ENCODE data around the gene KATNB1. TPM values are rescaled to one million over a fixed set of nuclear protein-coding genes. Genes with fewer than 3 reads are reported as not detected.

The KATNB1 gene
- polyA plus RNA-seq, 1 donor = 16.2 TPM

DNA sequence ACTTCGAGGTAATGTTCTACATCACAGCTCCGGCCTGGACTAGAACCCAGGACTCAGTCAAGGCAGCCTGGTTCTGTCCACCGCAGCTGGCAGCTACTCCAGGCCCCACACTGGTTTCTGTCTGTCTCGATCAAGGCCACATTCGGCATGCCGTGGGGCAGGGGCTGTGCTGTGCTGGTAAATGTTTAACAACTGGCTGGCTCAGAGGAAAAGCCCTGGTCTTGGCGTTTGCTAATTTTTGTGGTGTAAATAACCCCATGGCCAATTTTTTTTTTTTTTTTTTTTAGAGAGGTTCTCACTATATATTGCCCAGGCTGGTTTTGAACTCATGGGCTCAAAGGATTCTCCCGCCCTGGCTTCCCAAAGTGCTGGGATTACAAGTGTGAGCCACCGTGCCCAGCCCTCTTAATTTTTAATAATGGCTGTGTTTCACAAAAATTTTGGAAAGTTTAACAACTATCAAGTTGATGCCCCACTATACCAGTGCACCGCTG lies 41.3 kb upstream of the KATNB1 start:
- Histone ChIP-seq H3K4me1 (ENCODE audit: control insufficient read depth, insufficient read depth, low read length) (peaks cover 8% of the 10 kb centered on the region), H3K9me3 (ENCODE audit: control insufficient read depth, low read depth, low read length) (no peaks in the 10 kb centered on the region), H3K27ac (ENCODE audit: low read length) (no peak overlapping the region), H3K4me3 (ENCODE audit: low read length) (no peak overlapping the region), H3K36me3 (ENCODE audit: control insufficient read depth, insufficient read depth, low read length) (no peaks in the 10 kb centered on the region), H3K27me3 (ENCODE audit: control insufficient read depth, insufficient read depth, low read length) (no peaks in the 10 kb centered on the region)
- 80% methylated on average over 1 of the region's 10 CpGs for WGBS (ENCODE audit: insufficient coverage, low lambda C conversion rate)
- no peak for DNase-seq

DNA sequence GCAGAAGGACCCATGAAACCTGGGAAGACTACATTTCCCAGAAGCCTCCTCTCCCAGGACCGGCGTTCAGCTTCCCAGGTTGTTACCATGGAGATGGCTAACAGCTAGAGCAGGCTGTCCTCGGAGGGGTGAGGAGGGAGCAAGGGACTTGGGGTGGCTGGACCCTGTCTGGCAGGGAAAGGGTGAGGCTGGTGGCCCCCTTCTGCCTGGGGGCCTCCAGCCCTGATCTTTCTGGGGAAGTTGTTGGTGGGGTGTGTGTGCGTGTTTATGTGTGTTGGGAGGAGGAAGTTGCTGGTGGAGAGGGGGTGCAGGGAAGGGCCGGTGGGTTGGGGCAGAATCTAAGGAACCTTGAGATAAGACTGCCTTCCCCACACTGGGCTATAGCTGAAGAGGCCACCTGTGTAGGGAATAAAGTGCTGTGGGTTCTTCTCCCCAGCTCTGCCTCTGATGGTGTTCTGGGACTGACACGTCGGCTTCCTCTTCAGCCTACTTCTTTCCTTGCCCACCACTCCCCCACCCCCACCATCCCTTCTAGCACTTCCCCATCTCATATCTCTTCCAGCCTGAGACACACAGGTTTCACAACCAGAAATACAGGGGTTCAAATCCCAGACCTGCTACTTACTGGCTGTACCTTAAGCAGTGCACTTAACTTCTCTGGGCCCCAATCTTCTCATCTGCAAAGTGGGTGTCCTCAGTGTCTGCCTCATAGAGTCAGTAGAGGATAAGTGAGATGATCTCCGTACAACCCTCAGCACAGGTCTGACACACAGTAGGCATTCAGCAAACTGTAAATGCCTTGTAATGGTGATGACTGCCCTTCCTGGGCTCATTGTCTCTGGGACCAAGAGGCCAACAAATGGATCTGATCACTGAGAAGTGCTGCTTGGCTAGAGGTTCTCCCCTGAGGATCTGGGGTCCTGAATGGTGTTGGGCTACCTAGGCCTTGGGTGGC lies 40.6 kb upstream of the KATNB1 start, which contains the start of gene DRC7:
TSS of gene DRC7 (plus strand) at position 82 of the 955 bp plus-strand sequence. CDS start 3,144 bp downstream, outside the sequence.
- H3K4me3 ChIP-seq (ENCODE audit: low read length) = peak within 1 kb of the TSS; percentile 26
- no peaks in the 10 kb centered on the region for H3K36me3 ChIP-seq (ENCODE audit: control insufficient read depth, insufficient read depth, low read length)
- H3K4me1 ChIP-seq (ENCODE audit: control insufficient read depth, insufficient read depth, low read length) = peaks cover 6% of the 10 kb centered on the region
- H3K27me3 ChIP-seq (ENCODE audit: control insufficient read depth, insufficient read depth, low read length) = no peaks in the 10 kb centered on the region
- peak; percentile 59 to 80 for DNase-seq
- no peaks in the 10 kb centered on the region for H3K9me3 ChIP-seq (ENCODE audit: control insufficient read depth, low read depth, low read length)
- H3K27ac ChIP-seq (ENCODE audit: low read length) = no peak within 1 kb of the TSS
- WGBS (ENCODE audit: insufficient coverage, low lambda C conversion rate) = no CpG with 5 or more reads among the region's 8 CpGs

- Histone ChIP-seq H3K4me1 (ENCODE audit: control insufficient read depth, insufficient read depth, low read length) (peaks cover 10% of the 10 kb centered on the region), H3K4me3 (ENCODE audit: low read length) (no peak overlapping the region), H3K9me3 (ENCODE audit: control insufficient read depth, low read depth, low read length) (no peaks in the 10 kb centered on the region), H3K27me3 (ENCODE audit: control insufficient read depth, insufficient read depth, low read length) (no peaks in the 10 kb centered on the region), H3K36me3 (ENCODE audit: control insufficient read depth, insufficient read depth, low read length) (no peaks in the 10 kb centered on the region), H3K27ac (ENCODE audit: low read length) (no peak overlapping the region)
- WGBS (ENCODE audit: insufficient coverage, low lambda C conversion rate) = 100% methylated on average over 1 of the region's 5 CpGs
- DNase-seq = no peak
These were observed 39.9 kb upstream of the KATNB1 start for GRCh38 chr16:57695680-57696069.

- DNase-seq = no peak
- Histone ChIP-seq H3K4me3 (ENCODE audit: low read length) (no peak overlapping the region), H3K4me1 (ENCODE audit: control insufficient read depth, insufficient read depth, low read length) (peaks cover 15% of the 10 kb centered on the region), H3K36me3 (ENCODE audit: control insufficient read depth, insufficient read depth, low read length) (no peaks in the 10 kb centered on the region), H3K27me3 (ENCODE audit: control insufficient read depth, insufficient read depth, low read length) (no peaks in the 10 kb centered on the region), H3K9me3 (ENCODE audit: control insufficient read depth, low read depth, low read length) (no peaks in the 10 kb centered on the region), H3K27ac (ENCODE audit: low read length) (no peak overlapping the region)
- WGBS (ENCODE audit: insufficient coverage, low lambda C conversion rate) = no CpG with 5 or more reads among the region's 7 CpGs
These were observed 39.3 kb upstream of the KATNB1 start for GRCh38 chr16:57696240-57696639.

GRCh38 chr16:57697896-57698537 lies 37.6 kb upstream of the KATNB1 start:
- 97% methylated on average over 5 of the region's 17 CpGs for WGBS (ENCODE audit: insufficient coverage, low lambda C conversion rate)
- Histone ChIP-seq H3K36me3 (ENCODE audit: control insufficient read depth, insufficient read depth, low read length) (no peaks in the 10 kb centered on the region), H3K4me1 (ENCODE audit: control insufficient read depth, insufficient read depth, low read length) (peaks cover 26% of the 10 kb centered on the region), H3K27me3 (ENCODE audit: control insufficient read depth, insufficient read depth, low read length) (no peaks in the 10 kb centered on the region), H3K27ac (ENCODE audit: low read length) (no peak overlapping the region), H3K9me3 (ENCODE audit: control insufficient read depth, low read depth, low read length) (no peaks in the 10 kb centered on the region), H3K4me3 (ENCODE audit: low read length) (no peak overlapping the region)
- DNase-seq = no peak

- Histone ChIP-seq H3K4me1 (ENCODE audit: control insufficient read depth, insufficient read depth, low read length) (peaks cover 32% of the 10 kb centered on the region), H3K9me3 (ENCODE audit: control insufficient read depth, low read depth, low read length) (no peaks in the 10 kb centered on the region), H3K36me3 (ENCODE audit: control insufficient read depth, insufficient read depth, low read length) (no peaks in the 10 kb centered on the region), H3K4me3 (ENCODE audit: low read length) (no peak overlapping the region), H3K27me3 (ENCODE audit: control insufficient read depth, insufficient read depth, low read length) (no peaks in the 10 kb centered on the region), H3K27ac (ENCODE audit: low read length) (no peak overlapping the region)
- no peak for DNase-seq
- no CpG with 5 or more reads among the region's 16 CpGs for WGBS (ENCODE audit: insufficient coverage, low lambda C conversion rate)
These were observed 36.7 kb upstream of the KATNB1 start for GRCh38 chr16:57698812-57699405.

GRCh38 chr16:57699481-57699880 lies 36.1 kb upstream of the KATNB1 start:
- no CpG with 5 or more reads among the region's 3 CpGs for WGBS (ENCODE audit: insufficient coverage, low lambda C conversion rate)
- no peak for DNase-seq
- H3K4me1 ChIP-seq (ENCODE audit: control insufficient read depth, insufficient read depth, low read length) = peaks cover 37% of the 10 kb centered on the region
- no peaks in the 10 kb centered on the region for H3K9me3 ChIP-seq (ENCODE audit: control insufficient read depth, low read depth, low read length)
- no peak overlapping the region for H3K27ac ChIP-seq (ENCODE audit: low read length)
- no peaks in the 10 kb centered on the region for H3K27me3 ChIP-seq (ENCODE audit: control insufficient read depth, insufficient read depth, low read length)
- no peak overlapping the region for H3K4me3 ChIP-seq (ENCODE audit: low read length)
- H3K36me3 ChIP-seq (ENCODE audit: control insufficient read depth, insufficient read depth, low read length) = no peaks in the 10 kb centered on the region

DNA sequence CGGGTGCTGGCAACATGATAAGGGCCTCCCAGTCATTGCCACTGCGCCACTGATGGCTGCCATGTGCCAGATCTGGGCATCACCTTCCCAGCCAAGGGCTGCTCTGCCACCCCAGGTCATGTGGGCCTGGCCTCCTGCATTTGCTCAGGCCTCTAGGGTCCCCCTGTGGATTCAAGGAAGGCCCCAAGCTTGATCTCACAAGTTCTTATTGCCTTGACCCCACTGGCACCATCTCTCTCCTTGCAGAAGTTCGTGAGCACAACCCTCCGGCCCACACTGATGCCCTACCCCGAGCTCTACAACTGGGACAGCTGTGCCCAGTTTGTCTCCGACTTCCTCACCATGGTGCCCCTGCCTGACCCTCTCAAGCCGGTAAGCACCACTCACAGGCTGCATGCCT lies 35.7 kb upstream of the KATNB1 start:
- no CpG with 5 or more reads among the region's 7 CpGs for WGBS (ENCODE audit: insufficient coverage, low lambda C conversion rate)
- no peak for DNase-seq
- Histone ChIP-seq H3K27ac (ENCODE audit: low read length) (no peak overlapping the region), H3K9me3 (ENCODE audit: control insufficient read depth, low read depth, low read length) (no peaks in the 10 kb centered on the region), H3K27me3 (ENCODE audit: control insufficient read depth, insufficient read depth, low read length) (no peaks in the 10 kb centered on the region), H3K36me3 (ENCODE audit: control insufficient read depth, insufficient read depth, low read length) (no peaks in the 10 kb centered on the region), H3K4me1 (ENCODE audit: control insufficient read depth, insufficient read depth, low read length) (peaks cover 37% of the 10 kb centered on the region), H3K4me3 (ENCODE audit: low read length) (no peak overlapping the region)

GRCh38 chr16:57700781-57701551 lies 34.6 kb upstream of the KATNB1 start:
- peak in 1 of 2 donors; percentile 67 for DNase-seq
- Histone ChIP-seq H3K27ac (ENCODE audit: low read length) (peak overlapping the region; percentile 49), H3K4me3 (ENCODE audit: low read length) (no peak overlapping the region), H3K27me3 (ENCODE audit: control insufficient read depth, insufficient read depth, low read length) (no peaks in the 10 kb centered on the region), H3K36me3 (ENCODE audit: control insufficient read depth, insufficient read depth, low read length) (no peaks in the 10 kb centered on the region), H3K4me1 (ENCODE audit: control insufficient read depth, insufficient read depth, low read length) (peaks cover 39% of the 10 kb centered on the region), H3K9me3 (ENCODE audit: control insufficient read depth, low read depth, low read length) (no peaks in the 10 kb centered on the region)
- WGBS (ENCODE audit: insufficient coverage, low lambda C conversion rate) = no CpG with 5 or more reads among the region's 10 CpGs
